CD4-positive, alpha-beta T cell (primary cell): ENCODE measurements around the gene ZFPM1. TPM values are rescaled to one million over a fixed set of nuclear protein-coding genes. Genes with fewer than 3 reads are reported as not detected.
A peak's percentile ranks its signal among the peaks of the same experiment; 100 is the strongest.

Experiments
- ATAC-seq: fragments of 200-7000 bp; cut with Tn5 transposase; one replicate; pipeline ENCODE4 v1.10.0; 2022; ENCODE audit warnings: mild to moderate bottlenecking; ENCODE audit not compliant: poor library complexity
- CTCF ChIA-PET: fragments of 350-600 bp; sonication (Branson Sonifier 250); formaldehyde crosslinking; loops from one replicate; lab custom pipeline; 2021; ENCODE audit warnings: antibody characterized with exemption, inconsistent platforms; lab: Charles Lee
- POLR2A ChIA-PET: fragments of 350-600 bp; sonication (Branson Sonifier 250); formaldehyde crosslinking; loops from one replicate; lab custom pipeline; 2021; ENCODE audit warnings: antibody characterized with exemption, inconsistent platforms; lab: Charles Lee
- DNase-seq, 14 experiments: peaks; one replicate each; pipeline ENCODE4 v3.0.0-alpha.2; 2013 to 2020; ENCODE audit warnings: mixed read lengths in 2 of 14
- H3K27ac ChIP-seq, 2 donors: one replicate each; pipeline versions ENCODE4 v1.5.1 to v1.7.0; 2013; ENCODE audit warnings: low read length in 2 of 2, low read depth in 1 of 2, mild to moderate bottlenecking in 1 of 2
- H3K27me3 ChIP-seq, 2 experiments: 1 replicate in 1 of 2; 2 replicates in 1 of 2; pipeline versions ENCODE4 v1.6.1 to v1.7.0; 2013; ENCODE audit warnings: low read length in 2 of 2, control low read depth in 1 of 2, mild to moderate bottlenecking in 1 of 2, moderate library complexity in 1 of 2; ENCODE audit not compliant: insufficient read depth in 2 of 2, control insufficient read depth in 1 of 2
- H3K36me3 ChIP-seq: one replicate; pipeline ENCODE4 v1.6.1; 2013; ENCODE audit warnings: low read length, control low read depth; ENCODE audit not compliant: insufficient read depth
- H3K4me1 ChIP-seq: one replicate; pipeline ENCODE4 v1.6.1; 2013; ENCODE audit warnings: low read length, control low read depth; ENCODE audit not compliant: insufficient read depth
- H3K4me3 ChIP-seq: one replicate; pipeline ENCODE4 v1.5.1; 2013; ENCODE audit warnings: mild to moderate bottlenecking, low read length, moderate library complexity
- H3K9me3 ChIP-seq, 2 experiments: 1 replicate in 1 of 2; 2 replicates in 1 of 2; pipeline versions ENCODE4 v1.6.1 to v1.7.0; 2013; ENCODE audit warnings: low read length in 2 of 2, mild to moderate bottlenecking in 2 of 2, control low read depth in 1 of 2, moderate library complexity in 1 of 2; ENCODE audit not compliant: control insufficient read depth in 1 of 2, insufficient read depth in 1 of 2
- H3K27ac Mint-ChIP-seq: one replicate; pipeline ENCODE4 v1.8.0; 2020; ENCODE audit warnings: mixed read lengths
- H3K27me3 Mint-ChIP-seq: one replicate; pipeline ENCODE4 v1.8.0; 2021; ENCODE audit warnings: mixed read lengths
- H3K36me3 Mint-ChIP-seq: one replicate; pipeline ENCODE4 v1.8.0; 2021; ENCODE audit warnings: low read depth, mixed read lengths
- H3K4me1 Mint-ChIP-seq: one replicate; pipeline ENCODE4 v1.8.0; 2021; ENCODE audit warnings: low read depth, mixed read lengths
- H3K4me3 Mint-ChIP-seq: one replicate; pipeline ENCODE4 v1.8.0; 2020; ENCODE audit warnings: mild to moderate bottlenecking, mixed read lengths
- H3K9me3 Mint-ChIP-seq: one replicate; pipeline ENCODE4 v1.8.0; 2020; ENCODE audit warnings: mixed read lengths
- intact Hi-C, 2 experiments: fragments of 100-400 bp; cut with DNase I in 1 of 2; cut with micrococcal nuclease in 1 of 2; formaldehyde crosslinking; loops; one replicate each; pipeline versions ENCODE4 v1.15.1 to v1.9.0; 2023 to 2025; cut with DNase I, micrococcal nuclease
- total RNA-seq, 174 experiments: library from RNA in 2 of 174; stranded (reverse) in 2 of 174; gene quantifications; one replicate each; pipeline ENCODE4 v1.2.3 and lab custom pipeline; 2021 to 2026
- TF ChIP-seq, protein P1 (sequence below): fragments of 200-600 bp; IDR thresholded peaks from one replicate; pipeline ENCODE4 v1.8.0; 2022; ENCODE audit warnings: antibody characterized with exemption, mild to moderate bottlenecking

ZFPM1 gene
- total RNA-seq, 2 experiments from 2014 or later: 22.8 to 24.2 TPM

- Histone ChIP-seq H3K36me3 (no peaks in the 10 kb centered on the region), H3K9me3 (peaks cover 0 to 7% of the 10 kb centered on the region in 2 experiments), H3K27me3 (peaks cover 0 to 4% of the 10 kb centered on the region in 2 experiments), H3K27ac (no peak overlapping the region), H3K4me1 (peaks cover 12% of the 10 kb centered on the region), H3K4me3 (no peak overlapping the region)
- H3K27me3 Mint-ChIP-seq: no peaks in the 10 kb centered on the region
- no peaks in the 10 kb centered on the region for H3K36me3 Mint-ChIP-seq
- no peaks in the 10 kb centered on the region for H3K4me1 Mint-ChIP-seq
- H3K9me3 Mint-ChIP-seq: no peaks in the 10 kb centered on the region
- TF ChIP-seq, protein P1, sequence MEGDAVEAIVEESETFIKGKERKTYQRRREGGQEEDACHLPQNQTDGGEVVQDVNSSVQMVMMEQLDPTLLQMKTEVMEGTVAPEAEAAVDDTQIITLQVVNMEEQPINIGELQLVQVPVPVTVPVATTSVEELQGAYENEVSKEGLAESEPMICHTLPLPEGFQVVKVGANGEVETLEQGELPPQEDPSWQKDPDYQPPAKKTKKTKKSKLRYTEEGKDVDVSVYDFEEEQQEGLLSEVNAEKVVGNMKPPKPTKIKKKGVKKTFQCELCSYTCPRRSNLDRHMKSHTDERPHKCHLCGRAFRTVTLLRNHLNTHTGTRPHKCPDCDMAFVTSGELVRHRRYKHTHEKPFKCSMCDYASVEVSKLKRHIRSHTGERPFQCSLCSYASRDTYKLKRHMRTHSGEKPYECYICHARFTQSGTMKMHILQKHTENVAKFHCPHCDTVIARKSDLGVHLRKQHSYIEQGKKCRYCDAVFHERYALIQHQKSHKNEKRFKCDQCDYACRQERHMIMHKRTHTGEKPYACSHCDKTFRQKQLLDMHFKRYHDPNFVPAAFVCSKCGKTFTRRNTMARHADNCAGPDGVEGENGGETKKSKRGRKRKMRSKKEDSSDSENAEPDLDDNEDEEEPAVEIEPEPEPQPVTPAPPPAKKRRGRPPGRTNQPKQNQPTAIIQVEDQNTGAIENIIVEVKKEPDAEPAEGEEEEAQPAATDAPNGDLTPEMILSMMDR: no peak
- no peak overlapping the region for H3K27ac Mint-ChIP-seq
- intact Hi-C loops: loop anchor here (5.0 kb wide), 1 partner anchor 658 kb away; no protein-coding TSS in a partner anchor
- ChIA-PET POLR2A (no interaction called here), CTCF (no interaction called here)
- no peak for ATAC-seq
- peak in 1 of 14 experiments; percentile 27 for DNase-seq
- H3K4me3 Mint-ChIP-seq: no peak overlapping the region
These were observed 17.4 kb upstream of the ZFPM1 start for GRCh38 chr16:88435437-88436355.

- Histone ChIP-seq H3K4me3 (no peak overlapping the region), H3K4me1 (peaks cover 3% of the 10 kb centered on the region), H3K27ac (no peak overlapping the region), H3K9me3 (peaks cover 0 to 7% of the 10 kb centered on the region in 2 experiments), H3K36me3 (no peaks in the 10 kb centered on the region), H3K27me3 (no peaks in the 10 kb centered on the region)
- ChIA-PET POLR2A (no interaction called here), CTCF (interaction anchor here (1.0 to 1.2 kb wide), 2 partner anchors 38 to 658 kb away, joined by 3 read pairs; no protein-coding TSS in a partner anchor)
- no peak overlapping the region for H3K4me3 Mint-ChIP-seq
- no peak overlapping the region for H3K27ac Mint-ChIP-seq
- no peaks in the 10 kb centered on the region for H3K27me3 Mint-ChIP-seq
- intact Hi-C loops: loop anchor here (5.0 kb wide), 1 partner anchor 659 kb away; no protein-coding TSS in a partner anchor
- no peaks in the 10 kb centered on the region for H3K4me1 Mint-ChIP-seq
- no peak for DNase-seq
- TF ChIP-seq, protein P1: no peak
- no peak for ATAC-seq
- H3K36me3 Mint-ChIP-seq: no peaks in the 10 kb centered on the region
- H3K9me3 Mint-ChIP-seq: no peaks in the 10 kb centered on the region
These were observed 16.3 kb upstream of the ZFPM1 start for GRCh38 chr16:88436796-88437195.

- intact Hi-C loops: loop anchor here (5.0 kb wide), 1 partner anchor 660 kb away; no protein-coding TSS in a partner anchor
- ChIA-PET CTCF (interaction anchor here (1.0 to 1.2 kb wide), 2 partner anchors 38 to 659 kb away, joined by 3 read pairs; no protein-coding TSS in a partner anchor), POLR2A (no interaction called here)
- peaks cover 0 to 7% of the 10 kb centered on the region in 2 experiments for H3K9me3 ChIP-seq
- Mint-ChIP-seq H3K4me1 (no peaks in the 10 kb centered on the region), H3K36me3 (no peaks in the 10 kb centered on the region), H3K9me3 (no peaks in the 10 kb centered on the region), H3K4me3 (no peak overlapping the region), H3K27ac (no peak overlapping the region), H3K27me3 (no peaks in the 10 kb centered on the region)
- peak; percentile 49 to 80 (median 58) for DNase-seq
- TF ChIP-seq, protein P1: peak; percentile 71
- no peaks in the 10 kb centered on the region for H3K27me3 ChIP-seq
- no peak overlapping the region for H3K4me3 ChIP-seq
- H3K36me3 ChIP-seq: no peaks in the 10 kb centered on the region
- peak; percentile 76 for ATAC-seq
- no peak overlapping the region for H3K27ac ChIP-seq
- H3K4me1 ChIP-seq: peaks cover 3% of the 10 kb centered on the region
These were observed 15.6 kb upstream of the ZFPM1 start for GRCh38 chr16:88437367-88437964.
